Mucosa of stomach (tissue), 1 donor: ENCODE data around the gene AGFG2.

Experiments used
- H3K27me3 ChIP-seq: one replicate; pipeline ENCODE4 v1.7.0; 2013; ENCODE audit warnings: mild to moderate bottlenecking, low read length; ENCODE audit not compliant: control insufficient read depth, insufficient read depth
- H3K36me3 ChIP-seq: one replicate; pipeline ENCODE4 v1.7.0; 2013; ENCODE audit warnings: low read length; ENCODE audit not compliant: control insufficient read depth, insufficient read depth
- H3K4me1 ChIP-seq: one replicate; pipeline ENCODE4 v1.7.0; 2013; ENCODE audit warnings: mild to moderate bottlenecking, low read length; ENCODE audit not compliant: control insufficient read depth, insufficient read depth
- H3K4me3 ChIP-seq: one replicate; pipeline ENCODE4 v1.7.0; 2013; ENCODE audit warnings: low read length
- H3K9ac ChIP-seq: one replicate; pipeline ENCODE4 v1.7.0; 2013; ENCODE audit warnings: mild to moderate bottlenecking, low read length, moderate library complexity
- H3K9me3 ChIP-seq: one replicate; pipeline ENCODE4 v1.7.0; 2013; ENCODE audit warnings: mild to moderate bottlenecking, low read length, moderate library complexity; ENCODE audit not compliant: control insufficient read depth
- donor health status: Pancreatic carcinoma.

The AGFG2 gene

GRCh38 chr7:100577507-100577906 is 38.5 kb downstream of the AGFG2 start:
- Histone ChIP-seq H3K27me3 (no peaks in the 10 kb centered on the region), H3K4me3 (no peak overlapping the region), H3K4me1 (peaks cover 8% of the 10 kb centered on the region), H3K9ac (no peak overlapping the region), H3K9me3 (no peaks in the 10 kb centered on the region), H3K36me3 (peaks cover 37% of the 10 kb centered on the region)

GRCh38 chr7:100578246-100579183 is 39.5 kb downstream of the AGFG2 start:
- Histone ChIP-seq H3K27me3 (no peaks in the 10 kb centered on the region), H3K36me3 (peaks cover 37% of the 10 kb centered on the region), H3K9me3 (no peaks in the 10 kb centered on the region), H3K4me3 (no peak overlapping the region), H3K9ac (no peak overlapping the region), H3K4me1 (peaks cover 18% of the 10 kb centered on the region)

- Histone ChIP-seq H3K4me3 (no peak overlapping the region), H3K27me3 (no peaks in the 10 kb centered on the region), H3K36me3 (peaks cover 37% of the 10 kb centered on the region), H3K9me3 (no peaks in the 10 kb centered on the region), H3K4me1 (peaks cover 36% of the 10 kb centered on the region), H3K9ac (no peak overlapping the region)
Measured at GRCh38 chr7:100580466-100581283, 41.7 kb downstream of the AGFG2 start.

- H3K27me3 ChIP-seq = no peaks in the 10 kb centered on the region
- no peaks in the 10 kb centered on the region for H3K9me3 ChIP-seq
- peak overlapping the region; percentile 49 for H3K9ac ChIP-seq
- H3K36me3 ChIP-seq = peaks cover 37% of the 10 kb centered on the region
- H3K4me1 ChIP-seq = peaks cover 38% of the 10 kb centered on the region
- no peak overlapping the region for H3K4me3 ChIP-seq
Measured at GRCh38 chr7:100582041-100582579, 43.1 kb downstream of the AGFG2 start.

GRCh38 chr7:100582650-100583049 is 43.6 kb downstream of the AGFG2 start:
- Histone ChIP-seq H3K36me3 (peaks cover 36% of the 10 kb centered on the region), H3K4me1 (peaks cover 39% of the 10 kb centered on the region), H3K27me3 (no peaks in the 10 kb centered on the region), H3K9me3 (no peaks in the 10 kb centered on the region), H3K4me3 (no peak overlapping the region), H3K9ac (peak overlapping the region; percentile 49)

- H3K27me3 ChIP-seq = no peaks in the 10 kb centered on the region
- H3K9ac ChIP-seq = peak overlapping the region; percentile 49
- peaks cover 39% of the 10 kb centered on the region for H3K4me1 ChIP-seq
- peaks cover 29% of the 10 kb centered on the region for H3K36me3 ChIP-seq
- no peak overlapping the region for H3K4me3 ChIP-seq
- no peaks in the 10 kb centered on the region for H3K9me3 ChIP-seq
Measured at GRCh38 chr7:100583132-100584053, 44.4 kb downstream of the AGFG2 start.

- H3K27me3 ChIP-seq = no peaks in the 10 kb centered on the region
- peak overlapping the region; percentile 66 for H3K4me3 ChIP-seq
- H3K9ac ChIP-seq = peak overlapping the region; percentile 84
- peaks cover 22% of the 10 kb centered on the region for H3K36me3 ChIP-seq
- no peaks in the 10 kb centered on the region for H3K9me3 ChIP-seq
- H3K4me1 ChIP-seq = peaks cover 39% of the 10 kb centered on the region
Measured at GRCh38 chr7:100584054-100584682, 45.2 kb downstream of the AGFG2 start.

- H3K4me1 ChIP-seq = peaks cover 39% of the 10 kb centered on the region
- peak overlapping the region; percentile 66 for H3K4me3 ChIP-seq
- no peaks in the 10 kb centered on the region for H3K9me3 ChIP-seq
- peaks cover 7% of the 10 kb centered on the region for H3K27me3 ChIP-seq
- peak overlapping the region; percentile 84 for H3K9ac ChIP-seq
- peaks cover 20% of the 10 kb centered on the region for H3K36me3 ChIP-seq
Measured at GRCh38 chr7:100584683-100585510, 45.9 kb downstream of the AGFG2 start.

GRCh38 chr7:100585511-100586265 is 46.7 kb downstream of the AGFG2 start, which contains the start of gene LRCH4:
Gene LRCH4, minus strand, starts transcription at chr7:100586129. Its CDS starts 29 bp downstream, at chr7:100586100.
- H3K36me3 ChIP-seq = peaks cover 12% of the 10 kb centered on the region
- no peaks in the 10 kb centered on the region for H3K9me3 ChIP-seq
- H3K4me3 ChIP-seq = peak within 1 kb of the TSS; percentile 66
- H3K4me1 ChIP-seq = peaks cover 39% of the 10 kb centered on the region
- peak within 1 kb of the TSS; percentile 84 for H3K9ac ChIP-seq
- peaks cover 15% of the 10 kb centered on the region for H3K27me3 ChIP-seq
